ENCODE results near the gene HSPD1.

HSPD1 gene

GRCh38 chr2:197499594-197500502, at the start of gene HSPD1, which contains the start of gene HSPE1:
TSS of gene HSPD1 (minus strand) at chr2:197499840. CDS start at chr2:197498848, 992 bp downstream.
TSS of gene HSPE1 (plus strand) at chr2:197500379. CDS start at chr2:197500437, 58 bp downstream.
- peak; percentile 99 for DNase-seq

- no peak for DNase-seq
These were observed 48.9 kb upstream of the HSPD1 start for GRCh38 chr2:197548582-197548981.

- no peak for DNase-seq
These were observed 47.7 kb upstream of the HSPD1 start for GRCh38 chr2:197547163-197547900.

- DNase-seq: no peak
These were observed 43.6 kb upstream of the HSPD1 start for GRCh38 chr2:197543206-197543605.

- no peak for DNase-seq
These were observed 40.1 kb upstream of the HSPD1 start for GRCh38 chr2:197539734-197540133.

GRCh38 chr2:197538412-197538811, 38.8 kb upstream of the HSPD1 start:
- no peak for DNase-seq

- DNase-seq: no peak
These were observed 17.5 kb upstream of the HSPD1 start for GRCh38 chr2:197517150-197517549.

- DNase-seq: no peak
These were observed 16.7 kb upstream of the HSPD1 start for GRCh38 chr2:197516393-197516761.

GRCh38 chr2:197515739-197516392, 16.2 kb upstream of the HSPD1 start, which contains the start of gene MOB4:
TSS of gene MOB4 (plus strand) at chr2:197516066. CDS start at chr2:197516087, 21 bp downstream.
- DNase-seq: peak; percentile 98

- DNase-seq: no peak
These were observed 15.7 kb upstream of the HSPD1 start for GRCh38 chr2:197515315-197515738.

- DNase-seq: no peak
These were observed 15.1 kb upstream of the HSPD1 start for GRCh38 chr2:197514754-197515153.

- DNase-seq: no peak
These were observed 14.3 kb upstream of the HSPD1 start for GRCh38 chr2:197513915-197514314.

GRCh38 chr2:197506658-197507057, 7.0 kb upstream of the HSPD1 start:
- DNase-seq: no peak

- DNase-seq: no peak
These were observed 4.9 kb upstream of the HSPD1 start for GRCh38 chr2:197504512-197504911.

- no peak for DNase-seq
These were observed 4.4 kb upstream of the HSPD1 start for GRCh38 chr2:197504000-197504399.

GRCh38 chr2:197502685-197503084, 3.0 kb upstream of the HSPD1 start:
- DNase-seq: no peak

- DNase-seq: no peak
These were observed 2.6 kb upstream of the HSPD1 start for GRCh38 chr2:197502201-197502600.

- no peak for DNase-seq
These were observed 977 bp upstream of the HSPD1 start for GRCh38 chr2:197500503-197501131.

- DNase-seq: peak; percentile 85
These were observed 575 bp downstream of the HSPD1 start for GRCh38 chr2:197498937-197499593.

- no peak for DNase-seq
These were observed 1.3 kb downstream of the HSPD1 start for GRCh38 chr2:197498235-197498936.

GRCh38 chr2:197497326-197497725, 2.3 kb downstream of the HSPD1 start:
- DNase-seq: no peak

- DNase-seq: no peak
These were observed 2.9 kb downstream of the HSPD1 start for GRCh38 chr2:197496695-197497094.
